Measurements from ENCODE around the gene C9orf57. TPM values are rescaled to one million over a fixed set of nuclear protein-coding genes. Genes with fewer than 3 reads are reported as not detected.

C9orf57 gene
- total and polyA plus RNA-seq, 2 of the 8 experiments (the other 6 are each of a cell fraction or from before 2014, with no cell fraction given), result not detected

DNA sequence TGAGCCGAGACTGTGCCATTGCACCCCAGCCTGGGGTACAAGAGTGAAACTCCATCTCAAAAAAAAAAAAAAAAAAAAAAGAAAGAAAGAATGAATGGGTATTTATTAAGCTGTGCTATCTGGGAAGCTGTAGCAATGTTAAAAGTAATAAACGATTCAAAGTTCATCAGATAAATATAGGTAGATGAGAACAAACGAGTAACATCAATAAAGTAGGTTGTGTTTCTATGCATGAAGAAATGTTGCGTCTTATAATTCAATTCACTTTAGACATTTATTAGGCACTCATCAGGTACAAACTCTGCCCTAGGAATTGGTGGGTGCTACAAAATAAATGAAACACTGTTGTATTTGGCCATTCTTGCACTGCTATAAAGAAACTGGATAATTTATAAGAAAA lies 36.8 kb downstream of the C9orf57 start:
- no peak for FAIRE-seq
- Histone ChIP-seq H4K91ac (replicated peaks; ENCODE audit: insufficient read length, low read length) (no peak overlapping the region), H3K56ac (replicated peaks; ENCODE audit: insufficient read length, low read depth, low read length) (no peak overlapping the region), H3K9me3 (ENCODE audit: insufficient read depth in 2 of 2, low read depth in 1 of 2, low read length in 1 of 2) (no peaks in the 10 kb centered on the region), H3K14ac (ENCODE audit: insufficient read length) (no peak overlapping the region), H2BK15ac (ENCODE audit: low read length) (no peak overlapping the region), H3K27ac (ENCODE audit: low read depth, low read length) (no peak overlapping the region), H4K5ac (ENCODE audit: insufficient read length, low read depth, low read length) (no peak overlapping the region), H3K4me2 (ENCODE audit: insufficient read depth in 1 of 2, low read depth in 2 of 2, low read length in 2 of 2) (no peak overlapping the region), H3K27me3 (replicated peaks in 1 of 4; ENCODE audit: control insufficient read depth in 3 of 4, extremely low read depth in 1 of 4, insufficient read depth in 3 of 4, low read length in 3 of 4) (no peaks in the 10 kb centered on the region), H2AK5ac (ENCODE audit: low read depth, low read length) (no peak overlapping the region), H3K4me1 (replicated peaks in 1 of 4; ENCODE audit: control insufficient read depth in 3 of 4, insufficient read depth in 4 of 4, low read length in 3 of 4) (peaks cover 0 to 2% (median 0%) of the 10 kb centered on the region in 4 experiments; a peak in 1 of 7 replicates), H3K18ac (ENCODE audit: extremely low read depth, low read length) (no peak overlapping the region), H2AFZ (ENCODE audit: low read length) (no peak overlapping the region), H2BK20ac (ENCODE audit: low read length) (no peak overlapping the region), H2BK12ac (ENCODE audit: low read depth, low read length) (no peak overlapping the region), H4K20me1 (replicated peaks in 1 of 2; ENCODE audit: control insufficient read depth in 1 of 2, insufficient read depth in 2 of 2, low read length in 2 of 2) (no peaks in the 10 kb centered on the region), H3K79me1 (ENCODE audit: low read depth, low read length) (no peaks in the 10 kb centered on the region; the same call in 1 of the 2 replicates), H2BK120ac (replicated peaks; ENCODE audit: low read depth, low read length) (no peak overlapping the region), H3K9ac (replicated peaks in 1 of 4; ENCODE audit: extremely low read depth in 1 of 4, low read depth in 3 of 4, low read length in 3 of 4) (no peak overlapping the region), H3K79me2 (ENCODE audit: control insufficient read depth in 1 of 2, insufficient read depth in 2 of 2, low read length in 2 of 2) (no peaks in the 10 kb centered on the region), H4K8ac (ENCODE audit: extremely low read depth, insufficient read depth, low read length) (no peak overlapping the region), H3K23ac (ENCODE audit: insufficient read length) (no peak overlapping the region), H3K36me3 (ENCODE audit: control insufficient read depth in 2 of 4, insufficient read depth in 4 of 4, low read length in 3 of 4) (no peaks in the 10 kb centered on the region), H3K23me2 (ENCODE audit: low read depth, low read length) (no peaks in the 10 kb centered on the region), H3K4me3 (ENCODE audit: extremely low read depth in 1 of 4, insufficient read depth in 2 of 4, low read depth in 3 of 4, low read length in 4 of 4) (no peak overlapping the region), H3K4ac (replicated peaks; ENCODE audit: insufficient read length, low read depth, low read length) (no peak overlapping the region), H2BK5ac (ENCODE audit: low read depth, low read length) (no peak overlapping the region)
- POLR2A ChIA-PET (ENCODE audit: partially characterized antibody), result interaction anchor here (1.3 kb wide), 1 partner anchor 10 kb away, joined by 4 read pairs; no protein-coding TSS in a partner anchor
- CTCF ChIA-PET (ENCODE audit: partially characterized antibody), result interaction anchor here (0.8 to 5.8 kb wide), 12 partner anchors 12 to 248 kb away, joined by 3 to 67 read pairs (median 6); no protein-coding TSS in a partner anchor
- no peak for TF ChIP-seq POU5F1 (IDR thresholded peaks at IDR 0.05; ENCODE audit: low read depth, low read length)
- TF ChIP-seq SUZ12 (IDR thresholded peaks at IDR 0.05; ENCODE audit: low read length), result no peak
- no peak for TF ChIP-seq CEBPB (IDR thresholded peaks at IDR 0.05; ENCODE audit: low read depth, low read length)
- TF ChIP-seq HDAC6 (IDR thresholded peaks at IDR 0.05; ENCODE audit: low read depth, low read length), result no peak
- no peak for TF ChIP-seq FOSL1 (IDR thresholded peaks at IDR 0.05; ENCODE audit: insufficient read depth, low read depth, low read length)
- TF ChIP-seq JUND (IDR thresholded peaks at IDR 0.05; ENCODE audit: low read length), result no peak
- TF ChIP-seq NRF1 (IDR thresholded peaks at IDR 0.05; ENCODE audit: low read depth, low read length), result no peak
- TF ChIP-seq CREB1 (IDR thresholded peaks at IDR 0.05), result no peak
- TF ChIP-seq CBX8 (IDR thresholded peaks at IDR 0.05; ENCODE audit: borderline replicate concordance, low read depth, low read length), result no peak
- TF ChIP-seq TCF12 (IDR thresholded peaks at IDR 0.05; ENCODE audit: low read depth, low read length), result no peak
- no peak for TF ChIP-seq KDM4A (IDR thresholded peaks at IDR 0.05; ENCODE audit: low read depth, low read length, severe bottlenecking)
- no peak for TF ChIP-seq SP4 (IDR thresholded peaks at IDR 0.05; ENCODE audit: low read length)
- no peak for TF ChIP-seq SP2 (IDR thresholded peaks at IDR 0.05; ENCODE audit: low read length)
- TF ChIP-seq, protein P1, sequence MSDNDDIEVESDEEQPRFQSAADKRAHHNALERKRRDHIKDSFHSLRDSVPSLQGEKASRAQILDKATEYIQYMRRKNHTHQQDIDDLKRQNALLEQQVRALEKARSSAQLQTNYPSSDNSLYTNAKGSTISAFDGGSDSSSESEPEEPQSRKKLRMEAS (IDR thresholded peaks at IDR 0.05), result no peak
- no peak for TF ChIP-seq GABPA (IDR thresholded peaks at IDR 0.05; ENCODE audit: borderline replicate concordance, insufficient read depth, low read length)
- TF ChIP-seq PHF8 (conservative IDR thresholded peaks at IDR 0.05; ENCODE audit: low read depth, low read length), result no peak
- WGBS, 2 experiments (ENCODE audit: extremely low coverage in 1 of 2, insufficient coverage in 1 of 2, insufficient read length in 1 of 2, insufficient replicate concordance in 2 of 2, low coverage in 1 of 2, low lambda C conversion rate in 2 of 2, missing lambda C conversion rate in 1 of 2), result 80% methylated on average over 4 of the region's 4 CpGs; no CpG with 5 or more reads in 1 of the 2 experiments
- no peak for DNase-seq (ENCODE audit: low read depth in 1 of 2, low spot score in 2 of 2)

Measured in H1 (cell line).